ENCODE data around the gene PFKFB4. TPM values are rescaled to one million over a fixed set of nuclear protein-coding genes. Genes with fewer than 3 reads are reported as not detected.

PFKFB4 gene
- total and polyA plus RNA-seq, 2 of the 8 experiments (the other 6 are each of a cell fraction or from before 2014, with no cell fraction given), result 10.7 to 20.1 TPM

GRCh38 chr3:48599509-48600285 lies 43.1 kb upstream of the PFKFB4 start:
- Histone ChIP-seq H3K18ac (ENCODE audit: extremely low read depth, low read length) (no peak overlapping the region), H3K23ac (ENCODE audit: insufficient read length) (no peak overlapping the region), H3K56ac (replicated peaks; ENCODE audit: insufficient read length, low read depth, low read length) (no peak overlapping the region), H3K36me3 (ENCODE audit: control insufficient read depth in 2 of 4, insufficient read depth in 4 of 4, low read length in 3 of 4) (peaks cover 42 to 59% (median 55%) of the 10 kb centered on the region in 4 experiments), H3K4me2 (ENCODE audit: insufficient read depth in 1 of 2, low read depth in 2 of 2, low read length in 2 of 2) (no peak overlapping the region), H3K79me2 (ENCODE audit: control insufficient read depth in 1 of 2, insufficient read depth in 2 of 2, low read length in 2 of 2) (no peaks in the 10 kb centered on the region; a peak in 1 of 4 replicates), H4K20me1 (replicated peaks in 1 of 2; ENCODE audit: control insufficient read depth in 1 of 2, insufficient read depth in 2 of 2, low read length in 2 of 2) (peaks cover 4 to 44% of the 10 kb centered on the region in 2 experiments), H4K5ac (ENCODE audit: insufficient read length, low read depth, low read length) (no peak overlapping the region), H2BK5ac (ENCODE audit: low read depth, low read length) (no peak overlapping the region), H3K23me2 (ENCODE audit: low read depth, low read length) (peaks cover 1% of the 10 kb centered on the region; the same call in 1 of the 2 replicates), H4K8ac (ENCODE audit: extremely low read depth, insufficient read depth, low read length) (no peak overlapping the region), H3K27ac (ENCODE audit: low read depth, low read length) (no peak overlapping the region), H2AK5ac (ENCODE audit: low read depth, low read length) (no peak overlapping the region), H2BK15ac (ENCODE audit: low read length) (no peak overlapping the region), H2BK12ac (ENCODE audit: low read depth, low read length) (no peak overlapping the region), H3K14ac (ENCODE audit: insufficient read length) (no peak overlapping the region), H2BK20ac (ENCODE audit: low read length) (no peak overlapping the region), H3K27me3 (replicated peaks in 1 of 4; ENCODE audit: control insufficient read depth in 3 of 4, extremely low read depth in 1 of 4, insufficient read depth in 3 of 4, low read length in 3 of 4) (peaks cover 0 to 3% (median 0%) of the 10 kb centered on the region in 4 experiments; a peak in 2 of 7 replicates), H3K4ac (replicated peaks; ENCODE audit: insufficient read length, low read depth, low read length) (no peak overlapping the region), H4K91ac (replicated peaks; ENCODE audit: insufficient read length, low read length) (no peak overlapping the region), H3K4me1 (replicated peaks in 1 of 4; ENCODE audit: control insufficient read depth in 3 of 4, insufficient read depth in 4 of 4, low read length in 3 of 4) (peaks cover 3 to 12% (median 10%) of the 10 kb centered on the region in 4 experiments; a peak in 6 of 7 replicates), H2BK120ac (replicated peaks; ENCODE audit: low read depth, low read length) (no peak overlapping the region), H2AFZ (ENCODE audit: low read length) (no peak overlapping the region), H3K4me3 (ENCODE audit: extremely low read depth in 1 of 4, insufficient read depth in 2 of 4, low read depth in 3 of 4, low read length in 4 of 4) (no peak overlapping the region), H3K9me3 (ENCODE audit: insufficient read depth in 2 of 2, low read depth in 1 of 2, low read length in 1 of 2) (no peaks in the 10 kb centered on the region), H3K79me1 (ENCODE audit: low read depth, low read length) (peaks cover 2% of the 10 kb centered on the region; the same call in 1 of the 2 replicates), H3K9ac (replicated peaks in 1 of 4; ENCODE audit: extremely low read depth in 1 of 4, low read depth in 3 of 4, low read length in 3 of 4) (no peak overlapping the region)
- WGBS, 2 experiments (ENCODE audit: extremely low coverage in 1 of 2, insufficient coverage in 1 of 2, insufficient read length in 1 of 2, insufficient replicate concordance in 2 of 2, low coverage in 1 of 2, low lambda C conversion rate in 2 of 2, missing lambda C conversion rate in 1 of 2), result 95% methylated on average over 12 of the region's 12 CpGs; no CpG with 5 or more reads in 1 of the 2 experiments
- TF ChIP-seq RNF2 (IDR thresholded peaks at IDR 0.05; ENCODE audit: borderline replicate concordance, low read depth, low read length, missing control alignments, poor library complexity, severe bottlenecking), result no peak
- no peak for TF ChIP-seq SIN3A (conservative IDR thresholded peaks at IDR 0.05 in 1 of 2, IDR thresholded peaks at IDR 0.05 in 1 of 2; ENCODE audit: low read depth in 1 of 2, low read length in 2 of 2)
- TF ChIP-seq RBBP5 (IDR thresholded peaks at IDR 0.05; ENCODE audit: borderline replicate concordance, low read depth, low read length), result no peak
- no peak for TF ChIP-seq YY1 (IDR thresholded peaks at IDR 0.05; ENCODE audit: low read depth, low read length)
- no peak for TF ChIP-seq KDM5A (IDR thresholded peaks at IDR 0.05; ENCODE audit: low read length)
- TF ChIP-seq, protein P1, sequence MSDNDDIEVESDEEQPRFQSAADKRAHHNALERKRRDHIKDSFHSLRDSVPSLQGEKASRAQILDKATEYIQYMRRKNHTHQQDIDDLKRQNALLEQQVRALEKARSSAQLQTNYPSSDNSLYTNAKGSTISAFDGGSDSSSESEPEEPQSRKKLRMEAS (IDR thresholded peaks at IDR 0.05), result no peak
- no peak for TF ChIP-seq GTF2F1 (IDR thresholded peaks at IDR 0.05; ENCODE audit: borderline replicate concordance, low read depth, low read length)
- DNase-seq (ENCODE audit: low read depth in 1 of 2, low spot score in 2 of 2) (no peak), FAIRE-seq (no peak)
- ChIA-PET POLR2A (ENCODE audit: partially characterized antibody) (interaction anchor here (0.6 to 4.2 kb wide), 4 partner anchors 11 to 155 kb away, joined by 4 to 22 read pairs (median 10); partner anchors contain the start of gene SLC26A6), CTCF (ENCODE audit: partially characterized antibody) (interaction anchor here (1.2 kb wide), 1 partner anchor 164 kb away, joined by 3 read pairs; no protein-coding TSS in a partner anchor)

Measured in H1 (cell line).